DND-41 (cell line): Measurements from ENCODE around the gene CELF5.

Experiments
- CTCF ChIP-seq: IDR thresholded peaks from 2 replicates; pipeline ENCODE4 v1.5.1; 2012; ENCODE audit warnings: borderline replicate concordance, low read length, moderate library complexity, mild to moderate bottlenecking; ENCODE audit not compliant: poor library complexity, severe bottlenecking; ENCODE audit errors: extremely low read depth
- EZH2 ChIP-seq: IDR thresholded peaks from 3 replicates; pipeline ENCODE4 v1.6.1; 2012; ENCODE audit warnings: borderline replicate concordance, low read depth, mild to moderate bottlenecking, moderate library complexity, low read length, inconsistent platforms; ENCODE audit not compliant: severe bottlenecking

- no peak for TF ChIP-seq CTCF
- TF ChIP-seq EZH2 = no peak
Observed at GRCh38 chr19:3268326-3268725, 43.9 kb downstream of the CELF5 start.
